HL-60 (cell line): ENCODE measurements around the gene MT1H.

Source experiments
- POLR2AphosphoS5 ChIP-seq: IDR thresholded peaks from 2 replicates; pipeline ENCODE4 v1.6.1; 2012; ENCODE audit warnings: low read depth
- TF ChIP-seq, protein P1 (sequence below): IDR thresholded peaks from one replicate; pipeline ENCODE4 v1.5.1; 2011; ENCODE audit warnings: low read length, control low read depth, inconsistent platforms; ENCODE audit not compliant: insufficient read depth

- TF ChIP-seq, protein P1, sequence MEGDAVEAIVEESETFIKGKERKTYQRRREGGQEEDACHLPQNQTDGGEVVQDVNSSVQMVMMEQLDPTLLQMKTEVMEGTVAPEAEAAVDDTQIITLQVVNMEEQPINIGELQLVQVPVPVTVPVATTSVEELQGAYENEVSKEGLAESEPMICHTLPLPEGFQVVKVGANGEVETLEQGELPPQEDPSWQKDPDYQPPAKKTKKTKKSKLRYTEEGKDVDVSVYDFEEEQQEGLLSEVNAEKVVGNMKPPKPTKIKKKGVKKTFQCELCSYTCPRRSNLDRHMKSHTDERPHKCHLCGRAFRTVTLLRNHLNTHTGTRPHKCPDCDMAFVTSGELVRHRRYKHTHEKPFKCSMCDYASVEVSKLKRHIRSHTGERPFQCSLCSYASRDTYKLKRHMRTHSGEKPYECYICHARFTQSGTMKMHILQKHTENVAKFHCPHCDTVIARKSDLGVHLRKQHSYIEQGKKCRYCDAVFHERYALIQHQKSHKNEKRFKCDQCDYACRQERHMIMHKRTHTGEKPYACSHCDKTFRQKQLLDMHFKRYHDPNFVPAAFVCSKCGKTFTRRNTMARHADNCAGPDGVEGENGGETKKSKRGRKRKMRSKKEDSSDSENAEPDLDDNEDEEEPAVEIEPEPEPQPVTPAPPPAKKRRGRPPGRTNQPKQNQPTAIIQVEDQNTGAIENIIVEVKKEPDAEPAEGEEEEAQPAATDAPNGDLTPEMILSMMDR, result peak; percentile 20
- TF ChIP-seq POLR2AphosphoS5, result no peak
Measured at GRCh38 chr16:56673921-56674320, 4.3 kb downstream of the MT1H start.
